ENCODE data around the gene OCRL.

GRCh38 chrX:129596077-129596476, 56.0 kb downstream of the OCRL start:
- TF ChIP-seq POLR2A (IDR thresholded peaks at IDR 0.05) (no peak), CTCF (IDR thresholded peaks at IDR 0.05) (no peak)
